Prostate gland (tissue), 2 donors: ENCODE data around the gene NUDT22.

Source experiments
- CTCF ChIP-seq, 4 experiments: fragments of 200-600 bp in 2 of 4; fragments of 450-650 bp in 2 of 4; sonication (generic) in 2 of 4; IDR thresholded peaks; 1 replicate in 3 of 4; 2 replicates in 1 of 4; pipeline ENCODE4 v1.5.1; 2016 to 2019; ENCODE audit warnings: antibody characterized with exemption in 4 of 4, mild to moderate bottlenecking in 2 of 4, moderate library complexity in 2 of 4
- POLR2A ChIP-seq: fragments of 450-650 bp; IDR thresholded peaks from one replicate; pipeline ENCODE4 v1.6.1; 2016; ENCODE audit warnings: antibody characterized with exemption, mild to moderate bottlenecking
- POLR2AphosphoS5 ChIP-seq: sonication (generic); formaldehyde crosslinking; IDR thresholded peaks from one replicate; pipeline ENCODE4 v1.6.1; 2017; ENCODE audit warnings: antibody characterized with exemption

GRCh38 chr11:64255135-64256128, 29.4 kb downstream of the NUDT22 start:
- TF ChIP-seq POLR2A (no peak), CTCF (IDR thresholded peaks at IDR 0.05) (no peak), POLR2AphosphoS5 (no peak)
